SK-N-SH treated with all-trans-retinoic acid at 6 μM for 48 hours (cell line): Measurements from ENCODE around the gene ELAC2.

Experiments
- ATAC-seq: fragments of 200-7000 bp; cut with Tn5 transposase; 3 replicates; pipeline ENCODE4 v1.9.1; 2020; ENCODE audit warnings: mild to moderate bottlenecking, moderate library complexity
- ARNTL ChIP-seq: fragments of 450-650 bp; formaldehyde crosslinking; IDR thresholded peaks from 2 replicates; pipeline ENCODE4 v1.5.0; 2020; ENCODE audit warnings: low read depth, mild to moderate bottlenecking, moderate library complexity, borderline replicate concordance
- BACH2 ChIP-seq: fragments of 250-450 bp; sonication (Bioruptor Pico); IDR thresholded peaks from 2 replicates; pipeline ENCODE4 v1.9.0; 2021; ENCODE audit warnings: mild to moderate bottlenecking, borderline replicate concordance
- CSDC2 ChIP-seq: fragments of 250-450 bp; sonication (Bioruptor Pico); IDR thresholded peaks from 2 replicates; pipeline ENCODE4 v1.5.0; 2020; ENCODE audit warnings: mild to moderate bottlenecking, moderate library complexity
- ESRRG ChIP-seq: fragments of 250-450 bp; sonication (Bioruptor Pico); IDR thresholded peaks from 2 replicates; pipeline ENCODE4 v1.6.1; 2021; ENCODE audit warnings: mild to moderate bottlenecking
- GLIS3 ChIP-seq: fragments of 250-450 bp; sonication (Bioruptor Pico); IDR thresholded peaks from 2 replicates; pipeline ENCODE4 v1.5.0; 2020; ENCODE audit warnings: mild to moderate bottlenecking, moderate library complexity
- ISL1 ChIP-seq: fragments of 250-450 bp; sonication (Bioruptor Pico); IDR thresholded peaks from 2 replicates; pipeline ENCODE4 v2.1.2; 2022; ENCODE audit warnings: mild to moderate bottlenecking, moderate library complexity
- OSR1 ChIP-seq: fragments of 250-450 bp; sonication (Bioruptor Pico); IDR thresholded peaks from 2 replicates; pipeline ENCODE4 v1.8.0; 2022; ENCODE audit warnings: moderate library complexity, mild to moderate bottlenecking, inconsistent platforms
- RARB ChIP-seq: fragments of 250-450 bp; sonication (Bioruptor Pico); IDR thresholded peaks from 2 replicates; pipeline ENCODE4 v1.8.0; 2021; ENCODE audit warnings: mild to moderate bottlenecking, moderate library complexity
- SNAI2 ChIP-seq: fragments of 250-450 bp; sonication (Bioruptor Pico); IDR thresholded peaks from 2 replicates; pipeline ENCODE4 v1.5.0; 2020; ENCODE audit warnings: mild to moderate bottlenecking, moderate library complexity
- TCF4 ChIP-seq: fragments of 250-450 bp; sonication (Bioruptor Pico); IDR thresholded peaks from 2 replicates; pipeline ENCODE4 v1.8.0; 2021; ENCODE audit warnings: mild to moderate bottlenecking, moderate library complexity, borderline replicate concordance
- TOX ChIP-seq: fragments of 250-450 bp; sonication (Bioruptor Pico); IDR thresholded peaks from 2 replicates; pipeline ENCODE4 v1.8.0; 2021; ENCODE audit warnings: mild to moderate bottlenecking, moderate library complexity, borderline replicate concordance
- ZC3H10 ChIP-seq: fragments of 250-450 bp; sonication (Bioruptor Pico); IDR thresholded peaks from 2 replicates; pipeline ENCODE4 v1.5.1; 2021; ENCODE audit warnings: mild to moderate bottlenecking, moderate library complexity
- ZFP3 ChIP-seq: fragments of 250-450 bp; sonication (Bioruptor Pico); IDR thresholded peaks from 2 replicates; pipeline ENCODE4 v1.5.0; 2020; ENCODE audit warnings: mild to moderate bottlenecking, moderate library complexity
- ZFP30 ChIP-seq: fragments of 450-650 bp; formaldehyde crosslinking; IDR thresholded peaks from 2 replicates; pipeline ENCODE4 v1.5.0; 2022; ENCODE audit warnings: mild to moderate bottlenecking, moderate library complexity
- ZNF565 ChIP-seq: fragments of 450-650 bp; formaldehyde crosslinking; conservative IDR thresholded peaks from 2 replicates; pipeline ENCODE4 v1.5.0; 2020; ENCODE audit warnings: low read depth, mild to moderate bottlenecking, moderate library complexity
- ZNF70 ChIP-seq: fragments of 450-650 bp; formaldehyde crosslinking; IDR thresholded peaks from 2 replicates; pipeline ENCODE4 v1.5.0; 2020; ENCODE audit warnings: mild to moderate bottlenecking, moderate library complexity
- ZNF8 ChIP-seq: fragments of 450-650 bp; formaldehyde crosslinking; IDR thresholded peaks from 2 replicates; pipeline ENCODE4 v1.5.0; 2020; ENCODE audit warnings: mild to moderate bottlenecking, moderate library complexity
- TF ChIP-seq, protein P1 (sequence below): fragments of 250-450 bp; sonication (Bioruptor Pico); IDR thresholded peaks from 2 replicates; pipeline ENCODE4 v1.8.0; 2021; ENCODE audit warnings: low read depth, mild to moderate bottlenecking, moderate library complexity, borderline replicate concordance
- TF ChIP-seq, protein P2 (sequence below): fragments of 250-450 bp; sonication (Bioruptor Pico); IDR thresholded peaks from 2 replicates; pipeline ENCODE4 v1.8.0; 2020; ENCODE audit warnings: mild to moderate bottlenecking, moderate library complexity, borderline replicate concordance
- TF ChIP-seq, protein P3 (sequence below): fragments of 250-450 bp; sonication (Bioruptor Pico); IDR thresholded peaks from 2 replicates; pipeline ENCODE4 v1.5.1; 2020; ENCODE audit warnings: low read depth, mild to moderate bottlenecking, moderate library complexity
- TF ChIP-seq, protein P4 (sequence below): fragments of 250-450 bp; sonication (Bioruptor Pico); IDR thresholded peaks from 2 replicates; pipeline ENCODE4 v1.5.1; 2021; ENCODE audit warnings: mild to moderate bottlenecking, moderate library complexity
- TF ChIP-seq, protein P5 (sequence below): fragments of 250-450 bp; sonication (Bioruptor Pico); IDR thresholded peaks from 2 replicates; pipeline ENCODE4 v1.5.0; 2020; ENCODE audit warnings: mild to moderate bottlenecking, moderate library complexity

Gene ELAC2

DNA sequence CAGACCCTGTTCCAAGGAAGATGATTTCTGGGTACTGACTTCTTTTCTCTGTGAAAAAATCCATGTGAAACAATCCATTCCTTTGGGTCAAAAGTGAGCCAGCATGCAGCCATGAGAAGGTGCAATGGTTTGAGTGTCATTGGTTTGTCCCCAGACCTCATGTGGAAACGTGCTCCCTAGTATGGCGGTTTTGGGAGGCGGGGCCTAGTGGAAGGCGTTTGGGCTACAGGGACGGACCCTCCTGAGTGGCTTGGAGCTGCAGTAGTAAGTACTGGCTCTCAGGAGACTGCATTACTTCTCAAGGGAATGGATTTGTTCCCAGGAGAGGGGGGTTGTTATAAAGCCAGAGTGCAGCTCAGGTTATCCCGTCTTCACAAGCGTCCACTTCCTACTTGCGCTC is 19.4 kb downstream of the ELAC2 start:
- no peak for ATAC-seq
- TF ChIP-seq ZFP3 (CRISPR knock-in tag): no peak
- TF ChIP-seq, protein P1, sequence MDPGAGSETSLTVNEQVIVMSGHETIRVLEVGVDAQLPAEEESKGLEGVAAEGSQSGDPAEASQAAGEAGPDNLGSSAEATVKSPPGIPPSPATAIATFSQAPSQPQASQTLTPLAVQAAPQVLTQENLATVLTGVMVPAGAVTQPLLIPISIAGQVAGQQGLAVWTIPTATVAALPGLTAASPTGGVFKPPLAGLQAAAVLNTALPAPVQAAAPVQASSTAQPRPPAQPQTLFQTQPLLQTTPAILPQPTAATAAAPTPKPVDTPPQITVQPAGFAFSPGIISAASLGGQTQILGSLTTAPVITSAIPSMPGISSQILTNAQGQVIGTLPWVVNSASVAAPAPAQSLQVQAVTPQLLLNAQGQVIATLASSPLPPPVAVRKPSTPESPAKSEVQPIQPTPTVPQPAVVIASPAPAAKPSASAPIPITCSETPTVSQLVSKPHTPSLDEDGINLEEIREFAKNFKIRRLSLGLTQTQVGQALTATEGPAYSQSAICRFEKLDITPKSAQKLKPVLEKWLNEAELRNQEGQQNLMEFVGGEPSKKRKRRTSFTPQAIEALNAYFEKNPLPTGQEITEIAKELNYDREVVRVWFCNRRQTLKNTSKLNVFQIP (CRISPR knock-in tag): no peak
- TF ChIP-seq ZNF70: no peak
- TF ChIP-seq ZC3H10 (CRISPR knock-in tag): no peak
- TF ChIP-seq, protein P2, sequence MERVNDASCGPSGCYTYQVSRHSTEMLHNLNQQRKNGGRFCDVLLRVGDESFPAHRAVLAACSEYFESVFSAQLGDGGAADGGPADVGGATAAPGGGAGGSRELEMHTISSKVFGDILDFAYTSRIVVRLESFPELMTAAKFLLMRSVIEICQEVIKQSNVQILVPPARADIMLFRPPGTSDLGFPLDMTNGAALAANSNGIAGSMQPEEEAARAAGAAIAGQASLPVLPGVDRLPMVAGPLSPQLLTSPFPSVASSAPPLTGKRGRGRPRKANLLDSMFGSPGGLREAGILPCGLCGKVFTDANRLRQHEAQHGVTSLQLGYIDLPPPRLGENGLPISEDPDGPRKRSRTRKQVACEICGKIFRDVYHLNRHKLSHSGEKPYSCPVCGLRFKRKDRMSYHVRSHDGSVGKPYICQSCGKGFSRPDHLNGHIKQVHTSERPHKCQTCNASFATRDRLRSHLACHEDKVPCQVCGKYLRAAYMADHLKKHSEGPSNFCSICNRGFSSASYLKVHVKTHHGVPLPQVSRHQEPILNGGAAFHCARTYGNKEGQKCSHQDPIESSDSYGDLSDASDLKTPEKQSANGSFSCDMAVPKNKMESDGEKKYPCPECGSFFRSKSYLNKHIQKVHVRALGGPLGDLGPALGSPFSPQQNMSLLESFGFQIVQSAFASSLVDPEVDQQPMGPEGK (CRISPR knock-in tag): no peak
- TF ChIP-seq TCF4 (CRISPR knock-in tag): no peak
- no peak for TF ChIP-seq TOX (CRISPR knock-in tag)
- no peak for TF ChIP-seq BACH2 (CRISPR knock-in tag)
- no peak for TF ChIP-seq ARNTL
- no peak for TF ChIP-seq SNAI2 (CRISPR knock-in tag)
- TF ChIP-seq, protein P3, sequence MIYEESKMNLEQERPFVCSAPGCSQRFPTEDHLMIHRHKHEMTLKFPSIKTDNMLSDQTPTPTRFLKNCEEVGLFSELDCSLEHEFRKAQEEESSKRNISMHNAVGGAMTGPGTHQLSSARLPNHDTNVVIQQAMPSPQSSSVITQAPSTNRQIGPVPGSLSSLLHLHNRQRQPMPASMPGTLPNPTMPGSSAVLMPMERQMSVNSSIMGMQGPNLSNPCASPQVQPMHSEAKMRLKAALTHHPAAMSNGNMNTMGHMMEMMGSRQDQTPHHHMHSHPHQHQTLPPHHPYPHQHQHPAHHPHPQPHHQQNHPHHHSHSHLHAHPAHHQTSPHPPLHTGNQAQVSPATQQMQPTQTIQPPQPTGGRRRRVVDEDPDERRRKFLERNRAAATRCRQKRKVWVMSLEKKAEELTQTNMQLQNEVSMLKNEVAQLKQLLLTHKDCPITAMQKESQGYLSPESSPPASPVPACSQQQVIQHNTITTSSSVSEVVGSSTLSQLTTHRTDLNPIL (CRISPR knock-in tag): no peak
- no peak for TF ChIP-seq ESRRG (CRISPR knock-in tag)
- TF ChIP-seq ZNF565: no peak
- TF ChIP-seq, protein P4, sequence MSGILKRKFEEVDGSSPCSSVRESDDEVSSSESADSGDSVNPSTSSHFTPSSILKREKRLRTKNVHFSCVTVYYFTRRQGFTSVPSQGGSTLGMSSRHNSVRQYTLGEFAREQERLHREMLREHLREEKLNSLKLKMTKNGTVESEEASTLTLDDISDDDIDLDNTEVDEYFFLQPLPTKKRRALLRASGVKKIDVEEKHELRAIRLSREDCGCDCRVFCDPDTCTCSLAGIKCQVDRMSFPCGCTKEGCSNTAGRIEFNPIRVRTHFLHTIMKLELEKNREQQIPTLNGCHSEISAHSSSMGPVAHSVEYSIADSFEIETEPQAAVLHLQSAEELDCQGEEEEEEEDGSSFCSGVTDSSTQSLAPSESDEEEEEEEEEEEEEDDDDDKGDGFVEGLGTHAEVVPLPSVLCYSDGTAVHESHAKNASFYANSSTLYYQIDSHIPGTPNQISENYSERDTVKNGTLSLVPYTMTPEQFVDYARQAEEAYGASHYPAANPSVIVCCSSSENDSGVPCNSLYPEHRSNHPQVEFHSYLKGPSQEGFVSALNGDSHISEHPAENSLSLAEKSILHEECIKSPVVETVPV (CRISPR knock-in tag): no peak
- TF ChIP-seq RARB (CRISPR knock-in tag): no peak
- no peak for TF ChIP-seq ZNF8 (CRISPR knock-in tag)
- TF ChIP-seq, protein P5, sequence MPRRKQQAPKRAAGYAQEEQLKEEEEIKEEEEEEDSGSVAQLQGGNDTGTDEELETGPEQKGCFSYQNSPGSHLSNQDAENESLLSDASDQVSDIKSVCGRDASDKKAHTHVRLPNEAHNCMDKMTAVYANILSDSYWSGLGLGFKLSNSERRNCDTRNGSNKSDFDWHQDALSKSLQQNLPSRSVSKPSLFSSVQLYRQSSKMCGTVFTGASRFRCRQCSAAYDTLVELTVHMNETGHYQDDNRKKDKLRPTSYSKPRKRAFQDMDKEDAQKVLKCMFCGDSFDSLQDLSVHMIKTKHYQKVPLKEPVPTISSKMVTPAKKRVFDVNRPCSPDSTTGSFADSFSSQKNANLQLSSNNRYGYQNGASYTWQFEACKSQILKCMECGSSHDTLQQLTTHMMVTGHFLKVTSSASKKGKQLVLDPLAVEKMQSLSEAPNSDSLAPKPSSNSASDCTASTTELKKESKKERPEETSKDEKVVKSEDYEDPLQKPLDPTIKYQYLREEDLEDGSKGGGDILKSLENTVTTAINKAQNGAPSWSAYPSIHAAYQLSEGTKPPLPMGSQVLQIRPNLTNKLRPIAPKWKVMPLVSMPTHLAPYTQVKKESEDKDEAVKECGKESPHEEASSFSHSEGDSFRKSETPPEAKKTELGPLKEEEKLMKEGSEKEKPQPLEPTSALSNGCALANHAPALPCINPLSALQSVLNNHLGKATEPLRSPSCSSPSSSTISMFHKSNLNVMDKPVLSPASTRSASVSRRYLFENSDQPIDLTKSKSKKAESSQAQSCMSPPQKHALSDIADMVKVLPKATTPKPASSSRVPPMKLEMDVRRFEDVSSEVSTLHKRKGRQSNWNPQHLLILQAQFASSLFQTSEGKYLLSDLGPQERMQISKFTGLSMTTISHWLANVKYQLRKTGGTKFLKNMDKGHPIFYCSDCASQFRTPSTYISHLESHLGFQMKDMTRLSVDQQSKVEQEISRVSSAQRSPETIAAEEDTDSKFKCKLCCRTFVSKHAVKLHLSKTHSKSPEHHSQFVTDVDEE: no peak
- TF ChIP-seq CSDC2 (CRISPR knock-in tag): no peak
- TF ChIP-seq OSR1: no peak
- TF ChIP-seq GLIS3 (CRISPR knock-in tag): no peak
- TF ChIP-seq, all 23 proteins: peak for 0

DNA sequence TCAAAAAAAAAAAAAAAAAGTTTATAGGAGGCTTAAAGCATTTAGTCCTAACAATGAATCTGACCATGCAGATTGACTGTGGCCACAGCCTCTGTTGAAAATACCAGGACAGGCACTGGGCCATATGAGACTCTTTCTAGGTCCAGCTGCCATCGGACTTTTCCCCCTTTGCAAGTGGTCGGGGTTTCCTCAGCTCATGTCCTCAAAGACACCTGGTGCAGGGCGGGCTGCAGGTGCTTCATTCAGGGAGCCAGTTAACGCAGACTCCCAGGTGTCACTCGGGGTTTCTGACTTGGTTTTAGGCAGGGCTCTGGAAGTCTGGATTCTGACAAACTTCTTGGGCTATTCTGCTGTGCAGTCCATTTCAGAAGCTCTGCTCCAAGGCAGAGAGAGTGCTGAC is 20.9 kb downstream of the ELAC2 start:
- TF ChIP-seq, protein P4 (CRISPR knock-in tag): no peak
- TF ChIP-seq ZNF70 (no peak), ESRRG (CRISPR knock-in tag) (no peak), CSDC2 (CRISPR knock-in tag) (no peak), ZFP30 (CRISPR knock-in tag) (no peak), TCF4 (CRISPR knock-in tag) (no peak), ISL1 (CRISPR knock-in tag) (no peak), ZC3H10 (CRISPR knock-in tag) (no peak), TOX (CRISPR knock-in tag) (no peak), GLIS3 (CRISPR knock-in tag) (no peak), RARB (CRISPR knock-in tag) (no peak)
- TF ChIP-seq, protein P2 (CRISPR knock-in tag): no peak
- TF ChIP-seq, protein P3 (CRISPR knock-in tag): no peak
- TF ChIP-seq, protein P5: no peak
- ATAC-seq: no peak
